Transverse colon (tissue), 4 donors: ENCODE results near the gene TMEM38A. TPM values are rescaled to one million over a fixed set of nuclear protein-coding genes. Genes with fewer than 3 reads are reported as not detected.

Experiments
- DNase-seq: peaks from one replicate; pipeline ENCODE4 v3.0.0-alpha.2; 2019
- H3K27ac ChIP-seq, 4 donors: fragments of 200-600 bp; sonication (generic); 2 replicates each; pipeline ENCODE4 v1.5.1; 2016 to 2018; ENCODE audit warnings: inconsistent platforms in 4 of 4
- H3K27me3 ChIP-seq: fragments of 200-600 bp; sonication (generic); 2 replicates; pipeline ENCODE4 v1.5.1; 2017; ENCODE audit warnings: inconsistent platforms
- H3K36me3 ChIP-seq, 4 donors: fragments of 200-600 bp; sonication (generic); 2 replicates each; pipeline ENCODE4 v1.5.1; 2017 to 2019; ENCODE audit warnings: inconsistent platforms in 4 of 4
- H3K4me1 ChIP-seq, 4 donors: fragments of 200-600 bp; sonication (generic); 2 replicates each; pipeline ENCODE4 v1.5.1; 2017 to 2020; ENCODE audit warnings: inconsistent platforms in 4 of 4
- H3K4me3 ChIP-seq, 4 donors: fragments of 200-600 bp; sonication (generic); 1 replicate in 1 of 4; 2 replicates in 3 of 4; pipeline versions ENCODE4 v1.5.1 to v1.6.1; 2017 to 2019; ENCODE audit warnings: inconsistent platforms in 4 of 4
- H3K9me3 ChIP-seq, 2 donors: fragments of 200-600 bp; sonication (generic); 2 replicates each; pipeline ENCODE4 v1.5.1; 2017 to 2019; ENCODE audit warnings: inconsistent platforms in 2 of 2
- CTCF ChIP-seq, 5 experiments: fragments of 200-600 bp in 3 of 5; fragments of 450-650 bp in 2 of 5; sonication (generic) in 3 of 5; IDR thresholded peaks; 1 replicate in 2 of 5; 2 replicates in 3 of 5; pipeline ENCODE4 v1.5.1; 2016 to 2017; ENCODE audit warnings: antibody characterized with exemption in 5 of 5, inconsistent platforms in 3 of 5, mild to moderate bottlenecking in 2 of 5, moderate library complexity in 1 of 5
- EP300 ChIP-seq: sonication (generic); formaldehyde crosslinking; IDR thresholded peaks from one replicate; pipeline ENCODE4 v1.6.1; 2017; ENCODE audit warnings: antibody characterized with exemption, low read depth
- POLR2A ChIP-seq: fragments of 450-650 bp; IDR thresholded peaks from one replicate; pipeline ENCODE4 v1.6.1; 2016; ENCODE audit warnings: antibody characterized with exemption, mild to moderate bottlenecking, moderate library complexity
- POLR2AphosphoS5 ChIP-seq, 3 donors: sonication (generic); formaldehyde crosslinking; IDR thresholded peaks; one replicate each; pipeline ENCODE4 v1.6.1; 2016; ENCODE audit warnings: antibody characterized with exemption in 3 of 3
- WGBS, 2 donors: methylation state at CpG; one replicate each; pipeline ENCODE4 v1.1.5; 2018; ENCODE audit warnings: low coverage in 1 of 2; 5-methylcytosine and 5-hydroxymethylcytosine counted together
- in situ Hi-C, 4 donors: fragments of 200-750 bp; cut with MboI; loops; one replicate each; pipeline versions ENCODE4 v1.15.0 to v1.15.1; 2017; ENCODE audit warnings: low sequenced_read_pairs in 3 of 4, low pct_ligation_motif_present in 1 of 4, low pct_unique_long_range_greater_than_20kb in 1 of 4
- intact Hi-C: fragments of 100-400 bp; cut with DNase I; formaldehyde crosslinking; loops from one replicate; pipeline ENCODE4 v1.15.1; 2023; ENCODE audit warnings: low total_unique reads
- total RNA-seq, 4 donors: library from RNA; depleted of rRNA; stranded (reverse); fragments of >200 nt; gene quantifications; one replicate each; pipeline ENCODE4 v1.1.0, GENCODE V29; 2016

Gene TMEM38A
- total RNA-seq, 4 donors from 2014 or later, result 0.40 to 9.7 (median 5.1) TPM

- Histone ChIP-seq H3K4me1 (peaks cover 8 to 24% (median 12%) of the 10 kb centered on the region in 4 donors), H3K27me3 (no peaks in the 10 kb centered on the region), H3K9me3 (no peaks in the 10 kb centered on the region), H3K4me3 (no peak overlapping the region), H3K27ac (no peak overlapping the region), H3K36me3 (no peaks in the 10 kb centered on the region)
- 45% methylated on average over 1 of the region's 1 CpG; no CpG with 5 or more reads in 1 of the 2 donors for WGBS, 2 donors
- in situ Hi-C loops, result no loop called here
- DNase-seq, result no peak
- intact Hi-C loops, result no loop called here
- TF ChIP-seq POLR2AphosphoS5 (IDR thresholded peaks at IDR 0.05), result no peak
- no peak for TF ChIP-seq POLR2A
- no peak for TF ChIP-seq EP300
- TF ChIP-seq CTCF (IDR thresholded peaks at IDR 0.05), result no peak
Observed at GRCh38 chr19:16615808-16616207, 45.1 kb upstream of the TMEM38A start.

- in situ Hi-C loops, result no loop called here
- peaks cover 8 to 24% (median 10%) of the 10 kb centered on the region in 4 donors for H3K4me1 ChIP-seq
Observed at GRCh38 chr19:16618248-16618647, 42.7 kb upstream of the TMEM38A start.

GRCh38 chr19:16619457-16619856 is 41.5 kb upstream of the TMEM38A start:
- Histone ChIP-seq H3K9me3 (no peaks in the 10 kb centered on the region), H3K4me1 (peaks cover 8 to 24% (median 10%) of the 10 kb centered on the region in 4 donors), H3K27ac (no peak overlapping the region), H3K4me3 (no peak overlapping the region), H3K27me3 (no peaks in the 10 kb centered on the region), H3K36me3 (no peaks in the 10 kb centered on the region)
- intact Hi-C loops (no loop called here), in situ Hi-C loops (no loop called here)
- TF ChIP-seq EP300 (no peak), POLR2A (no peak)
- WGBS, 2 donors, result 76% methylated on average over 7 of the region's 7 CpGs; no CpG with 5 or more reads in 1 of the 2 donors
- DNase-seq, result no peak

More at GRCh38 chr19:16618248-16618647, 42.7 kb upstream of the TMEM38A start:
- H3K27ac ChIP-seq, result no peak overlapping the region
- intact Hi-C loops, result no loop called here
- H3K27me3 ChIP-seq, result no peaks in the 10 kb centered on the region
- no peak overlapping the region for H3K4me3 ChIP-seq
- DNase-seq, result no peak
- no peaks in the 10 kb centered on the region for H3K36me3 ChIP-seq
- H3K9me3 ChIP-seq, result no peaks in the 10 kb centered on the region
- WGBS, 2 donors, result 81% methylated on average over 7 of the region's 7 CpGs; no CpG with 5 or more reads in 1 of the 2 donors
- TF ChIP-seq EP300, result no peak
- TF ChIP-seq CTCF (IDR thresholded peaks at IDR 0.05), result no peak
- TF ChIP-seq POLR2AphosphoS5 (IDR thresholded peaks at IDR 0.05), result no peak
- no peak for TF ChIP-seq POLR2A

- in situ Hi-C loops (no loop called here), intact Hi-C loops (loop anchor here (10.0 kb wide), 1 partner anchor 45 kb away; the partner anchor contains the start of gene SLC35E1)
- DNase-seq, result no peak
- Histone ChIP-seq H3K36me3 (no peaks in the 10 kb centered on the region), H3K4me1 (peaks cover 8 to 24% (median 10%) of the 10 kb centered on the region in 4 donors), H3K27ac (no peak overlapping the region), H3K9me3 (no peaks in the 10 kb centered on the region), H3K4me3 (no peak overlapping the region), H3K27me3 (no peaks in the 10 kb centered on the region)
- no peak for TF ChIP-seq POLR2AphosphoS5 (IDR thresholded peaks at IDR 0.05)
- no peak for TF ChIP-seq CTCF (IDR thresholded peaks at IDR 0.05)
- TF ChIP-seq POLR2A, result no peak
- no peak for TF ChIP-seq EP300
- 88 to 100% methylated on average over 3 to 5 of the region's 5 CpGs for WGBS, 2 donors
Observed at GRCh38 chr19:16620018-16620417, 40.9 kb upstream of the TMEM38A start.

- DNase-seq, result no peak
- in situ Hi-C loops, result no loop called here
- H3K4me3 ChIP-seq, result no peak overlapping the region
- 63 to 71% methylated on average over 2 to 3 of the region's 3 CpGs for WGBS, 2 donors
- TF ChIP-seq EP300 (no peak), POLR2AphosphoS5 (IDR thresholded peaks at IDR 0.05) (no peak), CTCF (IDR thresholded peaks at IDR 0.05) (no peak), POLR2A (no peak)
- peaks cover 9 to 30% (median 12%) of the 10 kb centered on the region in 4 donors for H3K4me1 ChIP-seq
- no peaks in the 10 kb centered on the region for H3K9me3 ChIP-seq
- intact Hi-C loops, result loop anchor here (10.0 kb wide), 1 partner anchor 46 kb away; the partner anchor contains the start of gene SLC35E1
- no peaks in the 10 kb centered on the region for H3K27me3 ChIP-seq
- no peak overlapping the region for H3K27ac ChIP-seq
- no peaks in the 10 kb centered on the region for H3K36me3 ChIP-seq
Observed at GRCh38 chr19:16620584-16620983, 40.4 kb upstream of the TMEM38A start.
